ENCODE data around the gene EFTUD2. TPM values are rescaled to one million over a fixed set of nuclear protein-coding genes. Genes with fewer than 3 reads are reported as not detected.

Gene EFTUD2
- total and polyA plus RNA-seq, 9 of the 15 experiments (the other 6 are each of a cell fraction or from before 2014, with no cell fraction given), result 65.8 to 362 (median 218) TPM

GRCh38 chr17:44919885-44920564 is 20.8 kb upstream of the EFTUD2 start (continued):
- TF ChIP-seq CREB3L1 (IDR thresholded peaks at IDR 0.05; ENCODE audit: borderline replicate concordance, low read depth) (no peak), ZNF24 (IDR thresholded peaks at IDR 0.05) (no peak), ELF1 (tag; IDR thresholded peaks at IDR 0.05) (no peak), DEAF1 (CRISPR knock-in tag; IDR thresholded peaks at IDR 0.05) (peak; percentile 58; the same call in 1 of the 2 replicates), ZNF398 (CRISPR knock-in tag; IDR thresholded peaks at IDR 0.05) (no peak), POLR3A (IDR thresholded peaks at IDR 0.05; ENCODE audit: borderline replicate concordance, extremely low read depth, insufficient read depth, insufficient read length) (no peak), ZKSCAN8 (CRISPR knock-in tag; IDR thresholded peaks at IDR 0.05) (no peak), SAFB2 (IDR thresholded peaks at IDR 0.05; ENCODE audit: borderline replicate concordance, low read depth, low read length, severe bottlenecking) (no peak), RBM25 (IDR thresholded peaks at IDR 0.05; ENCODE audit: low read depth, low read length, severe bottlenecking) (peak; percentile 91), TOE1 (IDR thresholded peaks at IDR 0.05; ENCODE audit: borderline replicate concordance) (no peak), TOE1 (CRISPR knock-in tag; IDR thresholded peaks at IDR 0.05; ENCODE audit: borderline replicate concordance, low read depth) (0 out of 2 replicates have a peak, but pooled peaks have one; percentile 35), FOXM1 (IDR thresholded peaks at IDR 0.05; ENCODE audit: low read depth) (no peak), FOXM1 (CRISPR knock-in tag; IDR thresholded peaks at IDR 0.05; ENCODE audit: low read depth) (no peak), TSC22D4 (tag; IDR thresholded peaks at IDR 0.05) (no peak), HMG20B (CRISPR knock-in tag; IDR thresholded peaks at IDR 0.05) (no peak), KAT2B (IDR thresholded peaks at IDR 0.05; ENCODE audit: low read depth, low read length) (no peak), NFXL1 (CRISPR knock-in tag; IDR thresholded peaks at IDR 0.05) (no peak)
- TF ChIP-seq, protein P1, sequence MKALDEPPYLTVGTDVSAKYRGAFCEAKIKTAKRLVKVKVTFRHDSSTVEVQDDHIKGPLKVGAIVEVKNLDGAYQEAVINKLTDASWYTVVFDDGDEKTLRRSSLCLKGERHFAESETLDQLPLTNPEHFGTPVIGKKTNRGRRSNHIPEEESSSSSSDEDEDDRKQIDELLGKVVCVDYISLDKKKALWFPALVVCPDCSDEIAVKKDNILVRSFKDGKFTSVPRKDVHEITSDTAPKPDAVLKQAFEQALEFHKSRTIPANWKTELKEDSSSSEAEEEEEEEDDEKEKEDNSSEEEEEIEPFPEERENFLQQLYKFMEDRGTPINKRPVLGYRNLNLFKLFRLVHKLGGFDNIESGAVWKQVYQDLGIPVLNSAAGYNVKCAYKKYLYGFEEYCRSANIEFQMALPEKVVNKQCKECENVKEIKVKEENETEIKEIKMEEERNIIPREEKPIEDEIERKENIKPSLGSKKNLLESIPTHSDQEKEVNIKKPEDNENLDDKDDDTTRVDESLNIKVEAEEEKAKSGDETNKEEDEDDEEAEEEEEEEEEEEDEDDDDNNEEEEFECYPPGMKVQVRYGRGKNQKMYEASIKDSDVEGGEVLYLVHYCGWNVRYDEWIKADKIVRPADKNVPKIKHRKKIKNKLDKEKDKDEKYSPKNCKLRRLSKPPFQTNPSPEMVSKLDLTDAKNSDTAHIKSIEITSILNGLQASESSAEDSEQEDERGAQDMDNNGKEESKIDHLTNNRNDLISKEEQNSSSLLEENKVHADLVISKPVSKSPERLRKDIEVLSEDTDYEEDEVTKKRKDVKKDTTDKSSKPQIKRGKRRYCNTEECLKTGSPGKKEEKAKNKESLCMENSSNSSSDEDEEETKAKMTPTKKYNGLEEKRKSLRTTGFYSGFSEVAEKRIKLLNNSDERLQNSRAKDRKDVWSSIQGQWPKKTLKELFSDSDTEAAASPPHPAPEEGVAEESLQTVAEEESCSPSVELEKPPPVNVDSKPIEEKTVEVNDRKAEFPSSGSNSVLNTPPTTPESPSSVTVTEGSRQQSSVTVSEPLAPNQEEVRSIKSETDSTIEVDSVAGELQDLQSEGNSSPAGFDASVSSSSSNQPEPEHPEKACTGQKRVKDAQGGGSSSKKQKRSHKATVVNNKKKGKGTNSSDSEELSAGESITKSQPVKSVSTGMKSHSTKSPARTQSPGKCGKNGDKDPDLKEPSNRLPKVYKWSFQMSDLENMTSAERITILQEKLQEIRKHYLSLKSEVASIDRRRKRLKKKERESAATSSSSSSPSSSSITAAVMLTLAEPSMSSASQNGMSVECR (CRISPR knock-in tag; IDR thresholded peaks at IDR 0.05), result no peak

Data from K562 (cell line).